DMS 273 treated with DMSO at 0.1 percent for 48 hours (cell line): ENCODE results near the gene CMKLR1.

Source experiments
- DNase-seq: peaks from one replicate; lab custom pipeline; 2025; lab: John Stamatoyannopoulos, UW

Gene CMKLR1

DNA sequence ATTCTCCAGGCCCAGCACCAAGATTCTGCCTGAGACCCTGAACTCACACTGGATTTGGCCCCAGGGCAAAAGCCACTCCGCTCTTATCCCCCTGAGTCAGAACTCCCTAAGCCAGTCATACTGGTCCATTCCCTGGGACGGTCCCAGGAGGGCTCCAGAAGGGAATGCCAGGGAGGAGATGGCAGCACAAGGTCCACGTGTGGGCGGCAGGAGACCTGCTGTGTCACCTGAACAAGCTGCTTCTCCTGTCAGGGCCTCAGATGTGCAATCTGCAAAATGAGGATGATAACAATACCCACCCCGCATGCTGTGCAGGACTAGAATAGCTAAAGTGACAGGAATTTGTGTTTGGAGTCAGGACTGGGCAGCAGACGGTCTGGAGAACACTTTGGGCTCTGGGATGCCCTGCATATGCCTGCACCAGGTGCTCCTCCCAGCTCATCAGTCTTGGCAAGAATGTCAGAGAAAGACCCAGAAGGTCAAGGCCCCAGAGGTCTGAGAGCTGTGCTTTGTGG lies 40.3 kb downstream of the CMKLR1 start:
- DNase-seq: no peak

DNA sequence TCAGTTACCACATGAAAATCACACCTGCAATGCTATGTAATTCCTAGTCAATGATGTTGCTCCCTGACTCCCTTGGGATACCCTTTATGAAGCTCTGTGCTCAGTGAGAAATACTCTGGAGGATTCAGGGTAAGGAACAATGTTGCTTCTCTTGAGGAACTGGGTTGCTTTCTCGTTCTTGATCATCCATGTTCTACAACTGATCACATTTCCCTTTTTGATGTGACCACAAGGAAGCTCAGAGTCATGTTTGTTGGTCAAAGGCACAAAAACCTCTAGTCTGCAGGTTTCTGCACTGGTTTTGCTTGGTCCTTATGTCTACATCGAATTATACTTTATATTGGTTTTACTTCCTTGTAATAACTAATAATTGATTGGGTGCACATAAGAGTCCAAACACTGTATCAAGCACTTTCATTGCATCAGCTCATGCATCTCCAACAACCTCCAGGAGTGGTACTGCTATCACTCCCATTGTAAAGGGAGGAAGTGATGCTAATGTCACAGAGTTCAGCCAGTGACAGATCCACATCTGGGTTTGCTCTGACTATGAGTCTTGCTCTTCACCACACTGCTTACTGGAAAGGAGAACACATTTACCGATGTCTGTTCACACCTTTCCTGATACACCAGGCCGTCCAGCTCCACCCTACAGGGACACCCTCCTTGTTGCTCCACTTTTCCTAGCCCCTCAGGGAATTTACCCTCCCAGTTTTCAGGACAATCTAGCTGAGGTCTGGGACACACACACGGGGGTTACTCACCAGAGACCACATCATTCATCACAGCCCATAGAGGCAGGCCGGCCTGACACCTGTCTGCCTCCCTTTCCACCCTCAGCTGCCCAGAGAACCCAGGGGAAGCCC lies 41.0 kb downstream of the CMKLR1 start:
- DNase-seq: no peak

DNA sequence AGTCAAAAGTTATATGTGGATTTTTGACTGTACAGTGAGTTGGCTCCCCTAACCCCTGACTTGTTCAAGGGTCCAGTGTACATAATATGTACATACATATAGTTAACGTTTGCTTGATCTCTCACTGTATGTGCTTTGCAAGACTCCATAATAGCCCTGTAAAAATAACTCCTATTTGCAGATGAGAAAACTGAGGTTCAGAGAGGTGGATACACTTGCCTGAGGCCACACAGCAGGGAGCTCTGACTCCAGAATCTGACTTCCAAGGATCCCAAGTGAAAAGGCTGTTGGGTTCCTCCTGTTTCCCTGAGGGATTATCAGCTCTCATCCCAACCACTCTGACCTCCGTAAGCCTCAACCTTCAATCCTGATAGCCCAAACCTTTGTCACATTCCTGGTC lies 41.7 kb downstream of the CMKLR1 start:
- no peak for DNase-seq

DNA sequence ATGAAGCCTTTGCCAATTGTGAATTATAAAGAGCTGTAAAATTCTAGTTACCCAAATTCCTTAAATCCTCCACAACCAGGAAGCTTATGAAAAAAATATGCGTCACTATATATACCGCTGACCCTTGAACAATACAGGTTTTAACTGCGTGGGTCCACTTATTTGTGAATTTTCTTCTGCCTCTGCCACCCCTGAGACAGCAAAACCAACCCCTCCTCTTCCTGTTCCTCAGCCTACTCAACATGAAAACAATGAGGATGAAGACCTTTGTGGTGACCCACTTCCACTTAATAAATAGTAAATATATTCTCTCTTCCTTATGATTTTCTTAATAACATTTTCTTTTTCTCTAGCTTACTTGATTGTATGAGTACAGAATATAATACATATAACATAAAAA lies 42.2 kb downstream of the CMKLR1 start:
- no peak for DNase-seq

DNA sequence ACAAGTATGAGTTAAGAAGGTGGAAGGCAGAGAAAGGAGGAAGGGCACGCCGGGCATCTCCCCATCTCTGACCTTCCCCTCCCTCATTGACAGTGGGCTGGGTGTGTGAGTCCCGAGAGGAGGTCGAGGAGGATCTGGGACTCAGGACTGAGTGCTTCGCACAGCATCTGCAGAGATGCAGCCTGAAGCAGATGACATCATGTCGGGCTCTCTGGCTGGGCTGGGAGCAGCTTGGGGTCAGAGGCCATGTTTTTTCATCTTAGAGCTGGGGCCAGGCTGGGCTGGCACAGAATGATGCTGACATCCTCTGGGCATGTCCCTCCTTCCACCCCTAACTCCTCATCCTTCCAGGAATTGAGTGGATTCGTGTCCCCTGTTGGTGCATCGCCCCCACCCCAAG lies 43.5 kb downstream of the CMKLR1 start:
- no peak for DNase-seq

DNA sequence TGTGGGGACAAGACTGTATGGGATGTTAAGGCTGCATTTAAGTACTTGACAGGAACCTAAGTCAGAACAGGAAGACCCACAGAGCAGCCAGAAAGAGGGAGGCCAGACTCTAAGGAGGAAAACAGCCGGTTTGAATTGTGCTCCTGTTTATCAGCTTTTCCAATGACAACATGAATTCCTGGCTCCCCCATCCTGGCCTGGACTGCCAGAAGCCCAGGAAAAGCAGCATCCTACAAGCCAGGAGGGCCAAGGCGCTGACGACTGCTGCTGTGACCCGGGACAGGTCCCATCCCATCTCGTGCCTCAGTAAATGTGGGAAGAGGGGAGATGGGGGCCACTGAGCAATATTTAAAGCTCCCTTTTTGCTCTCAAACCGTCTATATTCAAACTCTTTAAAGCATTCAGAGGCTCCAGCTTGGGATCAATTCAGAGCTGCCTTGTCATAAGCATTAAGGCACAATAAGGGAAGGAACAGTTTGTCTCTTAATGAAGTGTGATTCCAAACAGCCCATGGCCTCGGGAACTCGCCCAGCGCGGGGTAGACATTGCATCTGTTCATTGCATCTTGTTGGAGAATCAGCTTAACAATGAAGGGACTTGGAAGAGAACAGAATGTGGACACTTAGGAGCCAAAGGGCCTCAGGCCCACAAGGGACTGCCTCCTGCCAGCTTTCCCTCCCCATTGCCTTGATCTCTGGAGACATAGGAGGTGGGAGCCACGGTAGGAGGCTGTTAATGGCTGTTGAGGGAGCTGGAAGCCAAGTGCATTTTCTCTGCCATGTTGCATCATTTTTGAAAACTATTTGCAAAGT lies 49.6 kb downstream of the CMKLR1 start:
- DNase-seq: no peak

DNA sequence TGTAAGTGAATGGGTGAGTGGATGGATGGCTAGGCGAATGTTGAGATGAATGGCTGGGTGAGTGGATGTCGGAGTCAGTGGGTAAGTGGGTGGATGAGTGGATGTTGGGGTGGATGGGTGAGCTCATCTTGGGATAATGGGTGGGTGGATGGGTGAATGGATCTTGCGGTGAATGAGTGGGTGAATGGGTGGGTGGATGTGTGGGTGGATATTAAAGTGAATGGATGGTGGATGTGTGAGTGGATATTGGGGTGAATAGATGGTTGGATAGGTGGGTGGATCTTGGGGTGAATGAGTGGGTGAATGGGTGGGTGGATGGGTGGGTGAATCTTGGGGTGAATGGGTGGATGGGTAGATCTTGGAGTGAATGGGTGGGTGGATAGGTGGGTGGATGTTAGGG lies 51.9 kb downstream of the CMKLR1 start:
- DNase-seq: no peak

DNA sequence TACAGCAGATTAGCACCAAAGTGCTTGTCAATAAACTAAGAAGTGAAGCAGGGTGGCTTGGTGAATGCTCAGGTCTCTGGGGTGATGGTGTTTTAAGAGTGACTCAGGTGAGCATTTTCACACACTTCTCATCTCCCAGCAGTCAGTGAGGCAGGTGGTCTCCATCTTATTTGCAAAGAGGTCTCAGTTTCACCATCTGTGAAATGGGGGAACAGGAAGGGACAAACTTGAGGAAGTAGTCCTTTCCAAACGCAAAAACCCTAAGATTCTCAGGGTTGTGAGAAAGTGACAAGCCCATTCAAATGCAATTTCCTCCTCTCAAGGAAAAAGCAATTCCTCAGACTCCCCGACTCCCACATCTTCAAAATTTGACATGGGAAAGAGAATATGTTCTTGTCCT lies 54.1 kb downstream of the CMKLR1 start:
- no peak for DNase-seq

DNA sequence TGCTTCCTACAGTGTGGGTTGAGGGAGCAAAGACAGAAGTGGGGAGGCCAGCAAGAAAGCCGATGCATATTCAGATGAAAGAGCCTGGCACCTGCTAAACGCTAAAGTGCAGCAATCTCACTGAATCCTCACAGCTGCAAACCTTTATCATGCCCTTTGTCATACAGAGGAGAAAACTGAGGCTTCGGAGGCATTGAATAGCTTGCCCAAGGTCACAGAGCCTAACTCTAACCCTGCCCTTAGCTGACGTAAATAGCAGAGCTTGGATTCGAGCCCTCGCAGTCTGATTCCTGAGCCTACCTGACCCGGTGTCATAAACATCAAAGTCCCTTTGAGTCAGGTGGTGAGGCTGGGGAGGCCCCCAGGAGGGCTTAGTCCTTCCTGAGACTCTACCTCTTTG lies 54.9 kb downstream of the CMKLR1 start:
- no peak for DNase-seq

DNA sequence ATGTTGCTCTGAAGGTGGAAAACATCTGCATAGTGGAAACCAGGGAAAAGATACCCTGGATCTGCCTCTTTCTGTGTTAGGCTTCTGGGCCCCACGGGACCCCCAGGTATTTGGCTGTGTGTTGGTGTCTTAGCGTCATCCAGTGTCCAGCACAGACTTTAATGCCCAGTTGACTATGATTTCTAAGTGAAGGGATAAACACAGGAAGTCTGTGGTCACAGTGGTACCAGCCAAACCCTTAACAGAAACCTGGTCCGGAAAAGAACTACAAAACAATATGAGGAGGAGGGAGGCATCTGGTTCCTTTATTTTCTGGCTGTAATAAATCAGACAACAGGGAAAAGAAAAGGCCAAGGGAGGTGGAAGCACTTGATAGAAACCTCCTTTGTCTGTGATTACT lies 56.4 kb downstream of the CMKLR1 start:
- DNase-seq: no peak

DNA sequence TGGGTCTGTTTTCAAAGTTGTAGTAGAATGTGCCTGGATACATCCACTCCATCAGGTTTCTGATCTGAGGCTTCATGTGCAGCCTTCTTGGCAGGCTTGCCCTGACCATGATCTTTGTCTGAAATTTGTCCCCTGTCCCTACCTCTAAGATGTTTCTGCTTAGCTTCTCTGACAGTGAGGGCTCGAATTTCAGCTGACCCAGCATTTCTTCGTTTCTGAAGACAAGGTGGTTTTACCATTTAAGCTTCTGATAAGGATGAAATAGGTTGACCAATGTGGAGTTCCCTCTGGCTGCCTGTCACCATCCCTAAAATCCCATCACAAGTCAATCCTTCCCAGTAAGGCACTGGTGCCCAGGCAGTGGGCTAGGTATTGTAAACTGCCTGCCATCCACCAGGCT lies 57.0 kb downstream of the CMKLR1 start:
- DNase-seq: no peak

DNA sequence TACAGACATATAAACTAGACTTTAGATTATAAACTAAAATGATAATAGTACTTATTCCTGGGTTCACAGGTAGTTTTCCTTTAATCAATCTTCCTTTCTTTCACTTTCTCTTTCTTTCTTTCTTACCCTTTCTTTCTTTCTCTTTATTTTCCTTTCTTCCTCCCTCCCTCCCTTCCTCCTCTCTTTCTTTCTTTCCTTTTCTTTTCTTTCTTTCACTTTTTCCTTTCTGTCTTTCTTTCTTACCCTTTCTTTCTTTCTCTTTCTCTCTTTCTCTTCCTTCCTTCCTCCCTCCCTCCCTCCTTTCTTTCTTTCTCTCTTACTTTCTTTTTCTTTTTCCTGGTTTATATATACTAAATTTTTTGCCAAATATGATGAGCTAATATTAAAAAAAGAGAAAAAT lies 61.5 kb downstream of the CMKLR1 start:
- DNase-seq: no peak

DNA sequence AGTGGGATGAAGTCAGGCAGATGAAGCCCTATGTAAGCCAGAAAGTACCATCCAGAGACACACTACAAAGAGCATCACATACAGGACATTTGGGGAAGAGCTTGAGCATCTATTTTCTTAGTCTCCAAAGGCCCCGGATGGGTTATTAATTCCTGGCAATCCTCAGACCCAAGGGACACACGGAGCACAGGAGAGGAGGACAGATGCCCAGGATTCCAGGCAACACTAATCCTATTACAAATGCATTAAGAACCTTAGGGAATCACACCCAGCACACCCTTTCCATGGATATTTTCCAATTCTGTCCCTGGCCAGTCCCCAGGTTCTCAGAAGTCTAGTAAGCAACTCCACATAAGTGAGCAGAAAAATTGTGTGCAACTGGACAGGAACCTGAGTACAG lies 65.9 kb downstream of the CMKLR1 start:
- DNase-seq: no peak

DNA sequence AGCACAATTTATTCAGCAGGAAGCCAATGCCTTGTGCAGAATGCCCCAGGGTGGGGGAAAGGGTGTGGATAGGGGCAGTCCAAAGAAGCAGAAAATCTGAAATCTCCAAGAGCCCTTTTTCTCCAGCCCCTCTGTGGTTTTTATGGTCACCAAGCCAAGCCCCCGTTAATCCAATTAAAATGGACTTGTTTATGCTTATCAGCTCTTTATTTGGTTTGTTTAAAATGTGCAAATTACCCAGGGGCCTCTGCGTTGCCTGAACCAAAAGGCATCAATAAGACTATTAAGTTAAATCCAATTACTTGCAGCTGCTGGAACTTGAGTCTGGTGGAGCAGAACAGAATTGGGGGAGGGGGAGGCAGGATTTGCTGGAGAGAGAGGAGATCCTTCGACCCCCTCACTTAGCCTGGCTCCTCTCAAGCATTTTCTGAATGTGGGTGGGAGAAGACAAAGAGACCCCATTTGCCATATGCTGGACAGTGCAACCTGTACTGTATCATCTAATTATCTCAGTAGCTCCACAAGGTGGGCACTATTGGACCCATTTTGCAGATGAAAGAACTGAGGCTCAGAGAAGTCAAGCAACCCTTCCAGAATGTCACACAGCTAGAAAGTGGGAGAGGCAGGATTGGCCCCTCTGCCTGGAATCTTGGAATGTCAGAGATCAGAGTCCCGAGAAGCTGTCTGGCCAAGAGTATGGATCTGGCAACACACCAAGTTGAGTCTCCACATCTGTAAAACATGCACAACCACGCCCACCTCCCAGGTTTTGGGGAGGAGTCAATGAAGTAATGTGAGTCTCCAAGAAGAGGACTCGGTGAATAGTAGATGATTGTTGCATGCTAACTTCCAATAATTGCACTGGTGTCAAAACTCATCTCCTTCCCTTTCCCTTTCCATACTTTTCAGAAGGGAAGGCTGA lies 66.9 kb downstream of the CMKLR1 start:
- DNase-seq: no peak

DNA sequence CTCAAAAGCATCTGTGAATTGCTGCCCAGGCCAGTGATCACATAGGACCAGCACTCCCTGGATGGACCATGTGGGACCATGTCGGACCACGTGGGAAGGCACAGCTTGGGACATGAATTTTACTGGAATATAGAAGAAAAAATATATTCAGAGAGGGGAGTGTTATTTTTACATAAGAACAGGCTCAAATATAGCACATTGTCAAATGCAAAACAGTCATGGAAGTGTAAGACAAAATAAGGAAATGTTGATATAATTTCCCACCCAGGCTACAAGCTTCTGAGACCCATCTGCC lies 68.3 kb downstream of the CMKLR1 start:
- no peak for DNase-seq

DNA sequence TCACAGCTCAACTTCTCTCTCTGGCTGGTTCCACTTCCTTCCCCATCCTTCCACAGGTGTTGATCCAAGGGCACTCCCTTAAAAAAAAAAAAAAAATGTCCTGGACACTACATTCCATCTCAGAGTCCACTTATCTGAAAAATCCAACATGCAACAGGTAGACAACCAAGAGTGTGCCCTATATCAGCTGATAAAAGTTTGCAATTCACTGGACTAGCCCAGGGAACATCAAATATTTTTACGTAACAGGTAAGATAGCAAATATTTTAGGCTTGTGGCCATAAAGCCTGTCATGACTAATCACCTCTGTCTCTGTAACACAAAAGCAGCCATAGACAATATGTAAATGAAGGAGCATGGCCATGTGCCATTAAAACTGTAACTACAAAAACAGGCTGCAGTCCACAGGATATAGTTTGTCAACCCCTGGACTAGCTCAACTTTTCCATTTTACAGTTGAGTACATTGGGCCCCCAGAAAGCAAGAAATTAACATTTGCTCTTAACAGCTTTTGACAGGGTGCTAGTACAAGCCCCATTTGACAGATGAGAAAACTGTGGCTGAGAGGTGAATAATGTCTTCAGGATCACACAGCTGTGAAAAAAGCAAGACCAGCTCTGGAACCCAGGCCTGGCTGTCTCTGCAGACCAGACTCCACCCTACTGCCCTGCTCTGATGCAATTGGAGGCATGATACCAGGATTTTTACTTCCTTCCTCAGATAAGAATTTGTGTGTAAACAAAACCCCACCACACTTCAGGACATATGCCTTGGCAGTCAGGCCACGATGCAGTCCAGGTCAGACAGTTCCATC lies 68.9 kb downstream of the CMKLR1 start:
- DNase-seq: no peak

DNA sequence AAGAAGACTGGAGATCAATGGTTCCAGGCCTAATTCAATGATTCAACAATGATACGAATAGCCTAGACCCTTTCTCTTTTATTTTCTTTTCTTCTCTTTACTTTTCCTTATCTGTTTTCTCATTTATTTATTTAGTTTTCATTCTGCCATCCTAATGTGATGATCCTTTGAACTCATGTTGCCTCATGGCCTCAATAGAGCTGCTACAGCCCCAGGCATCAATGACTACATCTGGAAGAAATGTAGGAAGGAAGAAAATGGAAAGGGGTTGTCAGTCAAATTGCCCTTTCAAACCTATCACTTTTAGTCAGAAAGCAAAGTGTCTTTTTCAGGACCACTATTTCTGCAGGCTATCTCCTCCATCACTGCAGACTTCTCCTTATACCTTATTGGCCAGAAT lies 69.9 kb downstream of the CMKLR1 start:
- DNase-seq: no peak

DNA sequence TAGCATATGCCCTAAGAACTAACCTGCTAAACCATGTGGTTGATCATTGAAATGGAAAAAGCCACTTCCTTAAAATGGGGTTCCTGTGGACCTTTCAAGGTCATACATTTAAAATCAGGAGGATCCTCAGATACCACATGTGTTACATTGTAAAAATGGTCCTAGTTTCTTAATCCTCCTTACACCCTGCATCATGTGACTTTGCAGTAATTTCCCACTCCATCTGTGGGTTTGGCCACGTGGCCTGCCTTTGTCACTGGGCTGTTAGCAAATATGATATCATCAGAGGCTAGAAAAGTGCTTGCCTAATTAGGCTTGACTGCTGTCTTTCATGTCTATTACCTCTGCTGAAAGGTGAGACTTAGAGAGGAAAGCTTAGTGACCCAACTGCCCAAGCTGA lies 70.7 kb downstream of the CMKLR1 start:
- no peak for DNase-seq

DNA sequence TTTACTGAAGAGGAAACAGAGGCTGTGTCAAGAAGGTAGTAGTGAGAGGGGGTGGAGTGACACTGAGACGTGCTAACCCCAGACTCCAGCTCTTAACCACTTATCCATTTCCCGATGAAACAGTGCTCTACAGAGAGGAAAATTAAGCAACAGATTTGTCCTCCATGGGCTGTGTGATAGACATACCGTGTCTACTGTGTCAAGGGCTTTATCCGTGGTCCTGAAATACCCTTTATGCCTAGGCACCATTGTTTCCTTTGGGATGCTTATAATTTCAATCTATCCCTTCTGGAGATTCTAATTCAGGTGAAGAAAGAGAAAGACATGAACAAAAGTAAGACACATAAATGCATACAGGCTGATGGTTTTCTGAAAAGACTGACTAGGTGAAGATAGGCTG lies 71.7 kb downstream of the CMKLR1 start:
- DNase-seq: no peak

DNA sequence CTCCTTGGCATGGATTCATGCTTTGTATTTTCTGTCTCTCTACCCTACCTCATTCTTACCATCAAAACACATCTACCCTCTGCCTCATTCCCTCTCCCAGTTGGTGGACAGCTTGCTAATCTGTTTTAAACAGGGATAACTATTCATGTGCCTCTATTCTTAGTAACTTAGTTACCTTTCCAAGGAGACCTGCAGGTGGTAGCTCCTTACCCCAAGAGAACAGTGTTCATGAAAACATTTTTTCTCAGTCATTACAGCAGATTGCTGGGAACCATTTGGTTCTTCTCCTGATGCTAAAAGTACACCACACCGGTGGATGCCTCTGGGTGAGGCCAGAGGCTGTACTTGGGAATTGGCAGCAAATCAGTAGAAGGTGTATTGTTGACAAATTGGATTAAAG lies 73.0 kb downstream of the CMKLR1 start:
- no peak for DNase-seq

DNA sequence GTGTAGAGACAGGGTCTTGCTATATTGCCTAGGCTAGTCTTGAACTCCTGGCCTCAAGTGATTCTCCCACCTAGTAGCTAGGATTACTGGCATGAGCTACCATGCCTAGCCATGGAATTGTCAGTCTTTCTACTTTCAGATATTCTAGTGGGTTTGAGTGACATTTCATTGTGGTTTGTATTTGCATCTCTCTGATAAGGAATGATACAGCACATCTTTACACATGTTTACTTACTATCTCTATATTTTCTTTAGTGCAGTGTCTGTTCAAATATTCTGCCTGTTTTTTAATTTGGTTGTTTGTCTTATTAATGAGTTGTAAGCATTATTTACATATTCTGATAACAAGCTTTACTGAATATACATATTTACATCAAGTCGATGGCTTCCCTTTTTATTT lies 73.6 kb downstream of the CMKLR1 start:
- no peak for DNase-seq

DNA sequence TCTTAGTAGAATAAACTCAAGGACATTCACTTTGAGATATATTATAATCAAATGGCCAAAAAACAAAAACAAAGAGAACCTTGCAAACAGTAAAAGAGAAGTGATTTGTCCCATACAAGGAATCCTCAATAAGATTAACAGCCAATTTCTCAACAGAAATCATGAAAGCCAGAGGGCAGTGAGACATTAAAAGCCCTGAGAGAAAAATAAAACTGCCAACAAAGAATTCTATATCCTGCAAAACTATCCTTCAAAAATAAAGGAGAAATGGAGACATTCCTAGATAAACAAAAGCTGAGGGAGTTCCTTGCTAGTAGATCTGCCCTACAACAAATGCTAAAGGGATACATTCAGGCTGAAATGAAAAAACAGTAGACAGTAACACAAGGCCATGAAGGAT lies 78.1 kb downstream of the CMKLR1 start:
- no peak for DNase-seq
